ENCODE results near the gene GUCY2D.
A peak's percentile ranks its signal among the peaks of the same experiment; 100 is the strongest.
"Not testable (repeated sequence)": the region's sequence is repeated elsewhere in the genome, so short reads cannot be mapped to it uniquely, and the experiment has no call there.

GUCY2D gene

GRCh38 chr17:8020776-8021564 lies 18.6 kb downstream of the GUCY2D start:
- Mint-ChIP-seq H3K36me3 (ENCODE audit: low read depth) (no peaks in the 10 kb centered on the region), H3K9me3 (no peaks in the 10 kb centered on the region), H3K27me3 (ENCODE audit: low read depth) (peaks cover 16% of the 10 kb centered on the region), H3K4me3 (no peak overlapping the region), H3K27ac (no peak overlapping the region), H3K4me1 (peaks cover 7% of the 10 kb centered on the region)
- TF ChIP-seq CTCF (IDR thresholded peaks at IDR 0.05; ENCODE audit: unreplicated experiment in 3 of 3), result no peak

- no peak for TF ChIP-seq CTCF (IDR thresholded peaks at IDR 0.05; ENCODE audit: unreplicated experiment in 3 of 3)
- Mint-ChIP-seq H3K27me3 (ENCODE audit: low read depth) (peaks cover 12% of the 10 kb centered on the region), H3K4me1 (peaks cover 3% of the 10 kb centered on the region), H3K27ac (no peak overlapping the region), H3K36me3 (ENCODE audit: low read depth) (no peaks in the 10 kb centered on the region), H3K9me3 (no peaks in the 10 kb centered on the region), H3K4me3 (no peak overlapping the region)
Measured at GRCh38 chr17:8021565-8022359, 19.3 kb downstream of the GUCY2D start.

- H3K36me3 Mint-ChIP-seq (ENCODE audit: low read depth), result no peaks in the 10 kb centered on the region
- peaks cover 11% of the 10 kb centered on the region for H3K27me3 Mint-ChIP-seq (ENCODE audit: low read depth)
- no peak for TF ChIP-seq CTCF (IDR thresholded peaks at IDR 0.05; ENCODE audit: unreplicated experiment in 3 of 3)
- H3K4me1 Mint-ChIP-seq, result no peaks in the 10 kb centered on the region
- no peaks in the 10 kb centered on the region for H3K9me3 Mint-ChIP-seq
- H3K27ac Mint-ChIP-seq, result peak overlapping the region in 1 of 3 experiments; percentile 29
- H3K4me3 Mint-ChIP-seq, result no peak overlapping the region
Measured at GRCh38 chr17:8022360-8023003, 20.1 kb downstream of the GUCY2D start.

- not testable (repeated sequence) for H3K36me3 Mint-ChIP-seq (ENCODE audit: low read depth); H3K4me3 Mint-ChIP-seq; H3K4me1 Mint-ChIP-seq; H3K9me3 Mint-ChIP-seq; H3K27ac Mint-ChIP-seq
- H3K27me3 Mint-ChIP-seq (ENCODE audit: low read depth), result peaks cover 24% of the 10 kb centered on the region
Measured at GRCh38 chr17:8024161-8024560, 21.7 kb downstream of the GUCY2D start.

- H3K4me3 Mint-ChIP-seq, result no peak overlapping the region
Measured at GRCh38 chr17:8025176-8025911, 22.9 kb downstream of the GUCY2D start.

More at GRCh38 chr17:8025176-8025911, 22.9 kb downstream of the GUCY2D start:
- no peak for TF ChIP-seq CTCF (IDR thresholded peaks at IDR 0.05; ENCODE audit: unreplicated experiment in 3 of 3)
- Mint-ChIP-seq H3K27ac (no peak overlapping the region), H3K4me1 (no peaks in the 10 kb centered on the region), H3K36me3 (ENCODE audit: low read depth) (no peaks in the 10 kb centered on the region), H3K27me3 (ENCODE audit: low read depth) (peaks cover 24% of the 10 kb centered on the region), H3K9me3 (no peaks in the 10 kb centered on the region)

Measured in nephron (organoid).